ENCODE measurements around the gene ZGLP1.

DNA sequence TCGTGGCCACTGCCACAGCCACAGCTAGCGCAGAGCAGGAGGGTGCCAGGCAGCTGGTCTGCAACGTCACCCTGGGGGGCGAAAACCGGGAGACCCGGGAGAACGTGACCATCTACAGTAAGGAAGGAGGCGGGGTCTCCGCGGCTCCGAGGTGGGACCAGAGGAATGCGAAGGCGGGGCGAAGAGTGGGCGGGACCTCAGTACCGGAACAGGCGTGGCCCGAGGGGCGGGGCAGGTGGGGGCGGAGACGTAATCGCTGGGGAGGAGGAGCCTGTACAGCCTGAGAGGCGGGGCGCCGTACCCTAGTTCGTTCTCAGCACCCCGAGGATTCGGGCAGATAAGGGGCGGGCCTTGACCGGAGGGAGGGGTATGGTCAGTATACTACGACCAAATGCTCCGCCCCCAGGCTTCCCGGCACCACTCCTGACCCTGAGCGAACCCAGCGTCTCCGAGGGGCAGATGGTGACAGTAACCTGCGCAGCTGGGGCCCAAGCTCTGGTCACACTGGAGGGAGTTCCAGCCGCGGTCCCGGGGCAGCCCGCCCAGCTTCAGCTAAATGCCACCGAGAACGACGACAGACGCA, 17.3 kb downstream of the ZGLP1 start:
- TF ChIP-seq CTCF (IDR thresholded peaks at IDR 0.05; ENCODE audit: low read length) = no peak
- no peak for TF ChIP-seq EZH2 (optimal IDR thresholded peaks at IDR 0.05; ENCODE audit: low read depth, low read length)
